Esophagus squamous epithelium (tissue), 4 donors: ENCODE measurements around the gene FURIN.

ENCODE experiments used
- CTCF ChIP-seq, 6 experiments: fragments of 450-650 bp in 4 of 6; fragments of 200-600 bp in 2 of 6; sonication (generic) in 2 of 6; IDR thresholded peaks; one replicate each; pipeline ENCODE4 v1.5.1; 2016 to 2019; ENCODE audit warnings: antibody characterized with exemption in 6 of 6, mild to moderate bottlenecking in 4 of 6, moderate library complexity in 4 of 6
- POLR2A ChIP-seq, 4 donors: fragments of 450-650 bp; IDR thresholded peaks; one replicate each; pipeline ENCODE4 v1.6.1; 2017; ENCODE audit warnings: antibody characterized with exemption in 4 of 4, mild to moderate bottlenecking in 4 of 4, moderate library complexity in 3 of 4

GRCh38 chr15:90914305-90915080 lies 46.1 kb downstream of the FURIN start:
- TF ChIP-seq POLR2A (IDR thresholded peaks at IDR 0.05), result no peak
- TF ChIP-seq CTCF (IDR thresholded peaks at IDR 0.05), result no peak
